BLaER1 (cell line): ENCODE measurements around the gene CMYA5.

Experiments used
- H3K27ac ChIP-seq: shearing (Covaris generic); formaldehyde crosslinking; 2 replicates; pipeline ENCODE4 v1.8.1; 2022
- H3K27me3 ChIP-seq: shearing (Covaris generic); formaldehyde crosslinking; 2 replicates; pipeline ENCODE4 v1.8.1; 2022
- H3K36me3 ChIP-seq: shearing (Covaris generic); formaldehyde crosslinking; 2 replicates; pipeline ENCODE4 v1.8.1; 2022
- H3K4me1 ChIP-seq: shearing (Covaris generic); formaldehyde crosslinking; 2 replicates; pipeline ENCODE4 v1.8.1; 2022
- H3K4me2 ChIP-seq: shearing (Covaris generic); formaldehyde crosslinking; 2 replicates; pipeline ENCODE4 v1.8.1; 2022
- H3K4me3 ChIP-seq: shearing (Covaris generic); formaldehyde crosslinking; 2 replicates; pipeline ENCODE4 v1.8.1; 2022
- H3K9ac ChIP-seq: shearing (Covaris generic); formaldehyde crosslinking; 2 replicates; pipeline ENCODE4 v1.8.1; 2022
- H3K9me3 ChIP-seq: shearing (Covaris generic); formaldehyde crosslinking; 2 replicates; pipeline ENCODE4 v1.8.1; 2022
- H4K20me1 ChIP-seq: shearing (Covaris generic); formaldehyde crosslinking; 2 replicates; pipeline ENCODE4 v1.8.1; 2022
- Cebpa-rat ChIP-seq: shearing (Covaris generic); IDR thresholded peaks from 2 replicates; pipeline ENCODE4 v1.8.1; 2022

The CMYA5 gene

DNA sequence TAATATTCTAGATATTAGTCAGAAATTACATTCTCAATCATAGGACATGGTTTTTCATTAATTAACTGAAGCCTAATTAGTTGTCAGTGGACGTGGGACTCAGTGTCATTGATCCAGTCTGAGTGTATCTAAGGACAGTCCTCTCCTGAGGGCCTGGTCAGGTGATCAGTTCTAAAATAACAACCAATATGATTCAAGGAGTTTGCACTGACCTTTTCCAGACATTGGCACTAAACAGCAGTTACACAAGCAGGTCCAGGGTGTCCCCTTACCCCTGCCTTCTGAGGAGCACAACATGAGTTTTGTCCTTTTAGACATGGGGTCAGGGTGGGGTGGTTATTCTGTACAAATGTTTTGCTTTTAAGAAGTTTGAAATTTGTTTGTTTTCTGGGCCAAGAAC lies 97.8 kb downstream of the CMYA5 start:
- Histone ChIP-seq H3K27ac (no peak overlapping the region), H3K9me3 (no peaks in the 10 kb centered on the region), H3K36me3 (no peaks in the 10 kb centered on the region), H3K9ac (no peak overlapping the region), H3K4me2 (no peak overlapping the region), H3K27me3 (no peaks in the 10 kb centered on the region), H3K4me1 (peaks cover 5% of the 10 kb centered on the region), H4K20me1 (no peaks in the 10 kb centered on the region), H3K4me3 (no peak overlapping the region)
- no peak for TF ChIP-seq Cebpa-rat

DNA sequence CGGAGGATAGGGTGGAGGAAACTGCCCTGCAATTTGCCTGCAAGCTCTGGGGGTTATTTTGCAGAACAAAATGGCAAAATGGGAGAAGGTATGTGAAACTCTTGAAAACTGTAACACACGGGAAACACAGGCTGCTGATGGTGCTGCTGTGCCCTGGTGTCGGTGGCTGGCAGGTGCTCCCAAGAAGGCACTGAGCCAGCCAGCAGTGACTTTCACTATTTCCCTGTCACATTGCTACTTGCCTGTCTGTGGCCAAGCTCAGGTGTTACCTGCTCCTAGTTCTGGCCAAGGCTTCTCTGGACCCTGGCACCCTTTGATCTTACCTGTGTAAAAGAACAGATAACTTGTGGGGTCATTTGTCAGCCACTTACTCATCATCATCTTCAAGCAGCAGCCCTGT lies 102.2 kb downstream of the CMYA5 start:
- H3K4me1 ChIP-seq: no peaks in the 10 kb centered on the region
- TF ChIP-seq Cebpa-rat: no peak
- H3K27ac ChIP-seq: no peak overlapping the region
- H3K9me3 ChIP-seq: no peaks in the 10 kb centered on the region
- no peak overlapping the region for H3K4me2 ChIP-seq
- no peak overlapping the region for H3K9ac ChIP-seq
- no peaks in the 10 kb centered on the region for H3K36me3 ChIP-seq
- H3K4me3 ChIP-seq: no peak overlapping the region
- no peaks in the 10 kb centered on the region for H3K27me3 ChIP-seq
- no peaks in the 10 kb centered on the region for H4K20me1 ChIP-seq

DNA sequence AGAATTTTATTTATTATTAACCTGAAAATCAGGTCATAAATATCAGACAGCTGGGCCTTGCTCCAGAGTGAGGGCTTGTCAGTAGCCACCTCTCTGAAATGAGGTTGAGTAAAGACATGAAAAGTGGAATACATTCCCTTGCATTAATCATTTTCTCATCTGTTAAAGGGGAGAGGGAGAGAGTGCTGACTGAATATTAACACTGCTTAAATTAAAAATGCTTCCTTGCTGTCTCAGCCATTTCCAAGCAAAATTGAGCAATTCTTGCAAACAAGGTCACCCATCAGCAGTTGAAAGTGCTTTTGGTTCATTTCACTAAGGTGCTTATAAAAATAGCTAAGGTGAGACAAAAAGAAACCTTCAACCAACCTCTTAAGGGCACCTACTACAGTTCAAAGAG lies 102.8 kb downstream of the CMYA5 start:
- H3K4me1 ChIP-seq: no peaks in the 10 kb centered on the region
- no peak overlapping the region for H3K4me2 ChIP-seq
- H3K4me3 ChIP-seq: no peak overlapping the region
- TF ChIP-seq Cebpa-rat: no peak
- no peaks in the 10 kb centered on the region for H3K27me3 ChIP-seq
- H3K36me3 ChIP-seq: no peaks in the 10 kb centered on the region
- no peaks in the 10 kb centered on the region for H3K9me3 ChIP-seq
- no peak overlapping the region for H3K27ac ChIP-seq
- H4K20me1 ChIP-seq: no peaks in the 10 kb centered on the region
- H3K9ac ChIP-seq: no peak overlapping the region

DNA sequence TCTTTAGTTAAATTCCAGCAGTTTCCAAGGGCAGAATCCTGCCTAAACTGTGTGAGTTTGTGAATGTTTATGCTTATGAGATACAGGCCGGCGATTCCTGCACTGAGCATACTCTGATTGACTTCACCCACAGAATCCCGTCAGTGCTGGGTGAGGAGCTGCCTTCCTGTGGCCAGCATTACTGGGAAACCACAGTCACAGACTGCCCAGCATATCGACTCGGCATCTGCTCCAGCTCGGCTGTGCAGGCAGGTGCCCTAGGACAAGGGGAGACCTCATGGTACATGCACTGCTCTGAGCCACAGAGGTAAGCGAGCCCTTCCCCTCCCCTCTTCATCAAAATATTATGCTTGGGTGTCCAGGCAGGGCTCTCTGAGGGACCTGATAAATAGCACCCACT lies 103.7 kb downstream of the CMYA5 start:
- no peaks in the 10 kb centered on the region for H4K20me1 ChIP-seq
- H3K9me3 ChIP-seq: no peaks in the 10 kb centered on the region
- TF ChIP-seq Cebpa-rat: no peak
- H3K27ac ChIP-seq: no peak overlapping the region
- H3K36me3 ChIP-seq: no peaks in the 10 kb centered on the region
- no peak overlapping the region for H3K4me3 ChIP-seq
- no peaks in the 10 kb centered on the region for H3K27me3 ChIP-seq
- H3K4me1 ChIP-seq: no peaks in the 10 kb centered on the region
- no peak overlapping the region for H3K4me2 ChIP-seq
- no peak overlapping the region for H3K9ac ChIP-seq

DNA sequence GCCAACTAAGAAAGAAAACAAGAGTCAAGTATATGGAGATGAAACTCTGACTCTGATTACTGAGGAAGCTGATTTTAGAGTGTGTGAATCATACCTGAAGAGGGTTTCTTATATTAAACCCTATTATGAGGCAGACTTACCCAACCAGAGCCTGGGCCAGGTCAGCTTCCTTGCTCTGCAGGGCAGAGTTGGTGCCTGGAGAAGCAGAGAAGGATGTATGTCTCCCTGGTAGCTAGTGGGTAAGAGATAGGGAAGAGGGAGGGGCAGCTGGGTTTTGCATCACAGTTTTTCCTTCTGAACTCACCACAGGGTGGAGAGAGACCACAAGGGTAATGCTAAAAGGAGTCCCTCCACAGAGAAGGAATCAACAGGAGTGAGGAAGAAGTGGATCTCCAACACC lies 104.1 kb downstream of the CMYA5 start:
- H3K36me3 ChIP-seq: no peaks in the 10 kb centered on the region
- no peak overlapping the region for H3K4me2 ChIP-seq
- no peaks in the 10 kb centered on the region for H3K27me3 ChIP-seq
- no peak for TF ChIP-seq Cebpa-rat
- H3K4me1 ChIP-seq: no peaks in the 10 kb centered on the region
- H3K9ac ChIP-seq: no peak overlapping the region
- no peaks in the 10 kb centered on the region for H3K9me3 ChIP-seq
- H3K27ac ChIP-seq: no peak overlapping the region
- H4K20me1 ChIP-seq: no peaks in the 10 kb centered on the region
- no peak overlapping the region for H3K4me3 ChIP-seq

DNA sequence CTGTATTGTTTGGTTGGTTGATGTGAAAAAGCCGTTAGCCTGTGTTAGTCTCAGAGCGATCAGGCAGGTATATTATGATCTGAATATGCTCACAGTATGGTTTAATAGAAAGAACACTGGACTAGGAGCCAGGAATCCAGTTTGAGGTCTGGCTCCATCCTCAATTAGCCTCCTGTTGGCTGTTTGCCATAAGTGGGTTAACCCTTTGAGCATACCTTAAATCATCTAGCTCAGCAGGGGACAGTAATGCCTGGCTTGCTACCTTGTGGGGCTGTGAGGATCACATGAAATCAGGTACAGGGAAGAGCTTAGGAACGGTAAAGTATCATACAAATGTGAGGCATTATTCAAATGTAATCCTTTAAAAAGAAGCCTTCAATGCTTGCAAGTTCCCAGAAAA lies 104.7 kb downstream of the CMYA5 start:
- Histone ChIP-seq H3K4me2 (no peak overlapping the region), H3K4me3 (no peak overlapping the region), H3K36me3 (no peaks in the 10 kb centered on the region), H4K20me1 (no peaks in the 10 kb centered on the region), H3K9me3 (no peaks in the 10 kb centered on the region), H3K27me3 (no peaks in the 10 kb centered on the region), H3K27ac (no peak overlapping the region), H3K4me1 (no peaks in the 10 kb centered on the region), H3K9ac (no peak overlapping the region)
- no peak for TF ChIP-seq Cebpa-rat

DNA sequence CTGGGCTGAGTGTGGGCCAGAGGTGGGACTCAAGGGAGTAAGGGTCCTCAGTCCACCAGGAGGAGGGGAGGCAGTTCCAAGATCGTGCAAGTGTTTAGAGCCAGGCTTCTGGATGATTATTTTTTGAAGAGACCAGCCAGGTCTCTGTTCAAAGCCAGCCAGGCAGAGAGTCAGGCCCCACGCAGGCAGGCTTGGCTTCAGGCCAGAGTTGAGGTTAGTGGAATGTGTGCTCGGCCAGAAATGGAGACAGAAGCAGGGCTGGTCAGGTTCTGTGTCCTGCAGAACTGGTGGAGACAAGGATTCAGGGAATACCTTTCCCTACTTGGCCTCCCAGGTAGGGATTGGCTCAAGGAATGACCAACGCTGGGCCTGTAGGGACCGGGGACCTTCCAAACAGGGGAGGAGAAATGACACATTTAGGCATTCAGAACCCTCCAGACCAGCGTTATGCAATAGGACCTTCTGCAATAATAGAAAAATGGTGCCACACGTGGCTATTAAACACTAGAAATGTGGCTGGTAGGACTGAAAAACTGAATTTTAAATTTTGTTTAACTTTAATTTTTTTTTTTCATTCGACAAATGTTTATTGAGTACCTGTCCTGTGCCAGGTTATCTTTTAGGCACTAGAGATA lies 106.2 kb downstream of the CMYA5 start:
- Histone ChIP-seq H3K9ac (no peak overlapping the region), H3K27ac (no peak overlapping the region), H3K4me2 (no peak overlapping the region), H3K4me3 (no peak overlapping the region), H3K4me1 (peaks cover 4% of the 10 kb centered on the region), H4K20me1 (no peaks in the 10 kb centered on the region), H3K36me3 (no peaks in the 10 kb centered on the region), H3K27me3 (no peaks in the 10 kb centered on the region), H3K9me3 (no peaks in the 10 kb centered on the region)
- no peak for TF ChIP-seq Cebpa-rat

DNA sequence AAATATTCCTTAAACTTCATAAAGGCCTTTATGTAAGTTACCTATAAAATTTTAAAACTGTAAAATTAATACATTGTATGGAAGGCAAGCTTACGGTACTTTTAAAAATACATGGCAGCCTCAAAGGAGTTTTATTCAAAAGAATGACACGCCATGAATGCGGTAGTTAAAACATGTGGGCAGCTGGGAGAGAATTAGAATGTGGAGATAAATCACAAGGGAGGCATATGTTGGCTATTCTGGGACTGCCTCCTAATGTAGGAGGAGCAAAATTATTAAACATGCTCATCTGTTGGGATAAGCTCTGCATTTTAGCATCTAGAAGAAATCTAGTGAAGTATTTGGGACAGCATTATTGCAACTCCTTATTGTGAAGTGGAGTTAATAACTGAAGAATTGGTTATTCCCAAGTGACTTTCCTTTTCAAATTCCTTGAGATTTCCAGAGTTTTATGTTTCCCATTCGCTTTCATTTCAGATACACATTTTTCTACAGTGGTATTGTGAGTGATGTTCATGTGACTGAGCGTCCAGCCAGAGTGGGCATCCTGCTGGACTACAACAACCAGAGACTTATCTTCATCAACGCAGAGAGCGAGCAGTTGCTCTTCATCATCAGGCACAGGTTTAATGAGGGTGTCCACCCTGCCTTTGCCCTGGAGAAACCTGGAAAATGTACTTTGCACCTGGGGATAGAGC lies 109.4 kb downstream of the CMYA5 start:
- H3K27ac ChIP-seq: no peak overlapping the region
- no peak for TF ChIP-seq Cebpa-rat
- no peak overlapping the region for H3K4me3 ChIP-seq
- peaks cover 36% of the 10 kb centered on the region for H3K4me1 ChIP-seq
- H3K36me3 ChIP-seq: no peaks in the 10 kb centered on the region
- H3K4me2 ChIP-seq: no peak overlapping the region
- no peak overlapping the region for H3K9ac ChIP-seq
- H3K9me3 ChIP-seq: no peaks in the 10 kb centered on the region
- no peaks in the 10 kb centered on the region for H3K27me3 ChIP-seq
- no peaks in the 10 kb centered on the region for H4K20me1 ChIP-seq

DNA sequence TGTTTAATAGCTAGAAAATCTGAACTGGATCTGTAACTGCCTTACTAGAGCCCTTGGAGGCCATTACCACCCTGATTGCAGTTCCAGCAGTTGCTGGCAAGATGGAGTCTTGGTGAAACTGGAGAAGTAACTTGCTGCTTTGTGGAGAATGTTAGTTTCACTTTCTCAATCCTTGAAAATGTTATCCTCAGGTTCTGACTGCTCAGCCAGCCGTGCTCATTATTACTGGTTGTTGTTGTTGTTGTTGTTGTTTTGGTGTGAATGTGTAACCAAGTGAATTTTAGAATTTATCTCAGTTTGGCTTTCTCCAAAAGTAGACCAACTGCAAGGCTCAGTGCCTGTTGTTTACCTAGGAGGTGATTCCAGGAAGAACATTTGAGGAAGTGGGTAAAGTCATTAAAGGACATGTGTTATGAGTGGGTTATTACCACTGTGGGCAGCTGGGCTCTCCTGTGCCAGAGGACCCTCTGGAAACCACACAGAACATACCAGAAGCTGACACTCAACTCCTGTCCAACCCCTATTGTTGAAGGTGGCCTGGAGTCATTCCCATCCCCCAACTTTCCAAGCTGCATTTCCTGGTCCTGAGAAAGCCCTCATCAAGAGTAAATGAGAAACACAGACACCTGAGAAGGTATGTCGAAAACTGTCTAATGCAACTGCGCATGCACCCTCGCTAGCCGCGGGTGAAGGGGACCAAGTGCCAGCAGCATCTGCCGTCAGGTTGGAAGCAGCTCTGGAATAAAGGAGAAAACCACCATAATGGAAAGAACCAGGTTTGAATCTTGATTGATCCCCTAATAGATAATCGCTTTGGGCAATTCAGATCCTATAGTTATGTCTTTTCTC lies 111.6 kb downstream of the CMYA5 start:
- H3K4me2 ChIP-seq: peak overlapping the region; percentile 60

DNA sequence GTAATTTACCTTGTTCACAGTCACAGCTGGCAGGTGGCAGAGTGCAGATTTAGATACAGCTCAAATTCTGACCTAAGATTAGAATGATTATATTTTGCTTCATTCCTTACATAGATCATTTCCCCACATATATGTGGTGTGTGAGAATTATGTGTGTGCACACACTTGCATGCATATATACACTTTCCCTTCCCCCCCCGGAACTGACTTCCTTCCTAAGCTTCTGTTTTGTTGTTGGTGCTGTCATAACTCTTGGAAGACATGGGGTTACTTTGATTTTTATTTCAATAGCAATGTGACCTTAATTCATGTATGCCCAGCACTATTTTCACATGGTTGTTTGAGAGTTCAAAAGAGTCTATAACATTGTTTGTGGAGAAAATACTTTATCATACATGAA lies 112.8 kb downstream of the CMYA5 start:
- H3K4me3 ChIP-seq: no peak overlapping the region
- no peaks in the 10 kb centered on the region for H3K9me3 ChIP-seq
- H4K20me1 ChIP-seq: no peaks in the 10 kb centered on the region
- no peaks in the 10 kb centered on the region for H3K36me3 ChIP-seq
- H3K27me3 ChIP-seq: no peaks in the 10 kb centered on the region
- peak overlapping the region; percentile 72 for H3K27ac ChIP-seq
- peak overlapping the region; percentile 60 for H3K4me2 ChIP-seq
- H3K9ac ChIP-seq: no peak overlapping the region
- TF ChIP-seq Cebpa-rat: no peak
- H3K4me1 ChIP-seq: peaks cover 50% of the 10 kb centered on the region

More for the DNA sequence above, 111.6 kb downstream of the CMYA5 start:
- peaks cover 44% of the 10 kb centered on the region for H3K4me1 ChIP-seq
- no peaks in the 10 kb centered on the region for H4K20me1 ChIP-seq
- H3K4me3 ChIP-seq: no peak overlapping the region; the same call in 1 of the 2 replicates
- no peaks in the 10 kb centered on the region for H3K36me3 ChIP-seq
- H3K27me3 ChIP-seq: no peaks in the 10 kb centered on the region
- H3K9me3 ChIP-seq: no peaks in the 10 kb centered on the region
- H3K9ac ChIP-seq: no peak overlapping the region
- peak overlapping the region; percentile 72 for H3K27ac ChIP-seq
- TF ChIP-seq Cebpa-rat: no peak
